ENCODE results near the gene IRX5.

The IRX5 gene

GRCh38 chr16:54953461-54953860, 22.8 kb downstream of the IRX5 start:
- no peak for DNase-seq

- DNase-seq = no peak
Measured at GRCh38 chr16:54954220-54954619, 23.6 kb downstream of the IRX5 start.

GRCh38 chr16:54955757-54956156, 25.1 kb downstream of the IRX5 start:
- DNase-seq = no peak

DNA sequence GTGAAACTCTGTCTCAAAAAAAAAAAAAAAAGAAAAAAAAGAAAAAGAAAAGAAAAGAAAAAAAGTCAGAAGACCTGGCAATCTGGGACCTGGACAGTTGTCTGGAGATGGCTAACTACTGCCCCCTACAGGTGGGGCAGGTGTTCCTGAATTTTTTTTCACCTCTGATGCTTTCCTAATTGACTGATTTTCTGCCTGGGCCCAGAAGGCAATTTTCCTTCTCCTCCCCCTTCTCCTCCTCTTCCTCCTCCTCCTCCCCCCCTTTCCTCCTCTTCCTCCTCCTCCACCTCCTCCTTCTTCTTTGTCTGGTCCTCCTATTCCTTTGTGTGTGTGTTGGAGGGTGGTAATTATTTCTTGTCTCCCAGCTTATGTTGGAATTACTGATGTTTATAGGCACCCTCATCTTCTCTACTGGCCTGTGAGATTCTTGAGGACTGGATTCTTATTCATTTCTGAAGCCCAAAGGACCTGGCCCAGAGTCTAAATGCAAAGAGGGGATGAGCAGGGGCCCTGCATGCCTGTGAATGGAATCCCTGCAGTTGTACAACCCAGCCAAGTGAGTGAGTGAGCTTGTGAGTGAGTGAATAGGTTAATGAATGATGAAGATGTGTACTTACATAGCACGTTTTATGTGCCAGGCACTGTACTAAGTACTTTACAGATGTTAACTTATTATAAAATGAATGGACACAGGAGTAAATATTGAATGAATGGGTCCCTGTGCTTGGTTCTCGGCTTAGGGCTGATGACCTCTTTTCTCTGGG, 26.9 kb downstream of the IRX5 start:
- DNase-seq = no peak

DNA sequence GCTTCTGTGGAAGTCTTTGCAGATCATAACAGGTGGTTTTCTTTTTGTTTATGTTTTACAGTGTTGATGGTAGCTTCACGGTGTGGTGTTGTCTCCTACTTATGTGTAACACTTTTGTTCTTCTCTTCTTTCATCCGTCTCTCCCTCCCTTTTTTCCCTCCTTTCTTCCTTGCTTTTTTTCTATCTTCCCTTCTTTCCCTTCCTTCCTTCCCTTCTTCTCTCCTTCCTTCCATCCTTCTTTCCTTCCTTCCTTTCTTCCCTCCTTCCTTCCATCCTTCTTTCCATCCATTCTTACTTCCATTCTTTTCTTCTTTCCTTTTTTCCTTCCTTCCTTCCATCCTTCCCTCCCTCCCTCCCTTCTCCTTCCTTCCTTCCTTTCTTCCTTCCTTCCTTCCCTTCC, 31.4 kb downstream of the IRX5 start:
- DNase-seq = no peak

GRCh38 chr16:54964239-54964638, 33.6 kb downstream of the IRX5 start:
- no peak for DNase-seq

- DNase-seq = no peak
Measured at GRCh38 chr16:54965464-54965863, 34.8 kb downstream of the IRX5 start.

- no peak for DNase-seq
Measured at GRCh38 chr16:54968011-54968410, 37.3 kb downstream of the IRX5 start.

DNA sequence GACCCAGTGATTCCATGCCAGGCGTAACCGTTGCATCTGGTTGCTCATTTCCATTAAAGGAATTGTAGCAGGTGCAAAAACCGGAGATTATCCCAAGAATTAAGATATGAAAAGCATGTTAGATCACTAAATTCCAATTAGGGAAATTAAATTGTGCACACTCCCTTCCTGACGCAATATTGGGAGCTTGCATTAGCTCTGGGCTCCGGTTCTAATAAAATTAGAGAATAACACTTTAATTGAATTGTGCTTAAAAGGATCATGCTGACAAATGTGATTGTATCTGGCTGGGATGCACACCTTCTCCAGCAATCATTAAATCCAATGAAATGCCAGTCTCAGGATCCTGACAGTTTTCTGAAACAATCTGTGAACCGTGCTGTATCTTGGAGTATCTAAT, 38.1 kb downstream of the IRX5 start:
- no peak for DNase-seq

DNA sequence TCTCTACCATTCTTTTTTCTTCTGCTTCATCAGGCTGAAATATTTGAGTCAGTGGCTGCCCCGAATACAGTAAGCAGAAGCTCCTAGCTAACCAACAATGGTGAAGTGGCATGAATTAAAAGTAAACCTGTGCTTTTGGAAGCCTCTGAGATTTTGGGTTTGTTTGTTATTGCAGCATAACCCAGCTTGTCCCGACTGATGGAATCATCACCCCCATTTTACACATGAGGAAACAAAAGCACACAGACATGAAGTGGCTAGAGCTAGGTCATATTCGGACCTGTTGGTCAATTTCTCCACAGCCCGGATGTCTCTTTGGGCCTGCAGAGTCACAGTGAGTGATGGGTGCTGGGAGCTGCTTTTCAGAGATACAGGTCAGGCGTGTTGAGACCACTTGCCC, 39.4 kb downstream of the IRX5 start:
- DNase-seq = no peak

- no peak for DNase-seq
Measured at GRCh38 chr16:54974367-54974766, 43.7 kb downstream of the IRX5 start.

DNA sequence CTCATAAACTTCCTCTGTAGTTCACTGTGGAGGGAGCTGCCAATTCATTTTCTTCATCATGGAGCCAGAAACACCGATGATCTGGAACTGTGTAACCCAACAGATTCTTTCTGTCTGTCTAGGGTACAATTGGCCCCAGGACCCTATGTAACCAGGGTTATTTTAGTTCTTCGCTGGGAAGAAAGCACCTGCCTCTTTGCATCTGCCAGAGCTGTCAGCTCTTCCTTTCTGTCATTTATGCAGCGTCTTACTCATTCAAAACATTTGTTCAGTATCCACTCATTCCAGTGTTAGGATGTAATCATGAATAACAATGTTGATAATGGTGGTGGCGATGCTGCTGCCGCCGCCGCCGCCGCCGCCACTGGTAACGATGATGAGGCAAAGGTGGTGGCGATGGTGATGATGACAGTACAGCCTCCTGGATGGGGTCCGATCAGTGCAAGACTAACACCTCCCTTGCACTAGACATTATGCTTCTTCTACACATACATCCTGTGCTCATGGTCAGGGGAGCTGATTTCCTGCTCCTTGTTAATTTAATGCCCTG, 46.1 kb downstream of the IRX5 start:
- no peak for DNase-seq

DNA sequence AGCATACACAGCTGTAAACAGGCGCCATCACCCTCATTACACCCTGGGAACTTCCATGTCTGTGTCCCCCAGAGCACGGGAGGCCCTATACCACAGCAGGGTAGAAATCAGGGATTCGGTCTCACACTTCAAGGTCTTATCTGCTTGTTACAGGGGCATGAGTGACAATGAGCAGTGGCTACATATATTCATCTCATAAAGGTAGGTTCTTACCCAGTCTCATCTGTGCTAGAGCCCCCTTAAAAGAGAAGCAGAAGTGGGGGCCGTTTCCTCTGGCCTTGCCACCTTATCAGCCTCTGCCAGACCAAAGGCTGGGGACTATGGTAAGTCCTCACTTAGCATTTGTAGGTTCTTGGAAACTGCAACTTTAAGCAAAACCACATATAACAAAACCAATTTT, 46.5 kb downstream of the IRX5 start:
- no peak for DNase-seq

DNA sequence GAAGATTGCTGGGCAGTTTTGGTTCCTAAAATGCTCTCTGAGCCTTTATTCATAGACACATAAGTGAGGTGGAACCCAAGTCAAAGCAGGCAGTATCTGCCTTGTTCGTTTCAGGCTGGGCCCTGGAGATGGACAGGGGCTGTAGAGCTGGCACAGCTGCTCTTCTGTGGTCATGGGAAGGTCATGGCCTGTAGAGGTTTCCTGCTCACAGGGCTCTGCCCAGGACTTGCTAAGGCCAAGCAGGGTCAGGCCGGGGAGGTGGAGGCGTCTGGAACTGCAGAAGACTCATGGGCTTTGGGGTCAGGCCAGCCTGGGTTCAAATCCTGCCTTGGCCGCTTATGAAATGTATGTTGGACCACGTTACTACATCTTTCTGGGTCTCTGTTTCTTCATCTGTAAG, 50.2 kb downstream of the IRX5 start:
- DNase-seq = no peak

Data from CD4-positive, alpha-beta T cell treated with Interleukin-12 subunit alpha and Interleukin-12 subunit beta, for 1 hour (primary cell).